Trophoblast cell (in vitro differentiated cells and primary cell): ENCODE measurements around the gene ZMYM1.

Source experiments
- DNase-seq, 2 donors: peaks; one replicate each; pipeline ENCODE4 v3.0.0-alpha.2; 2016
- H2AFZ ChIP-seq: 2 replicates; pipeline ENCODE4 v1.6.1; 2013; ENCODE audit warnings: low read length, moderate library complexity, mild to moderate bottlenecking; ENCODE audit not compliant: insufficient read depth, poor library complexity
- H2AK5ac ChIP-seq: 2 replicates; pipeline ENCODE4 v1.6.1; 2013; ENCODE audit warnings: mild to moderate bottlenecking, low read length
- H2BK120ac ChIP-seq: 2 replicates; pipeline ENCODE4 v1.6.1; 2013; ENCODE audit warnings: low read length, mild to moderate bottlenecking, moderate library complexity; ENCODE audit not compliant: insufficient read depth, poor library complexity
- H2BK12ac ChIP-seq: 2 replicates; pipeline ENCODE4 v1.6.1; 2013; ENCODE audit warnings: mild to moderate bottlenecking, low read length, moderate library complexity
- H2BK5ac ChIP-seq: 2 replicates; pipeline ENCODE4 v1.6.1; 2013; ENCODE audit warnings: low read length, low read depth, moderate library complexity, mild to moderate bottlenecking; ENCODE audit not compliant: poor library complexity
- H3K14ac ChIP-seq: 2 replicates; pipeline ENCODE4 v1.6.1; 2013; ENCODE audit warnings: mild to moderate bottlenecking, low read length
- H3K18ac ChIP-seq: 2 replicates; pipeline ENCODE4 v1.6.1; 2013; ENCODE audit warnings: mild to moderate bottlenecking, low read length
- H3K23ac ChIP-seq: 2 replicates; pipeline ENCODE4 v1.6.1; 2013; ENCODE audit warnings: low read length
- H3K27ac ChIP-seq: 2 replicates; pipeline ENCODE4 v1.5.1; 2013; ENCODE audit warnings: low read depth, mild to moderate bottlenecking, inconsistent platforms, low read length, moderate library complexity
- H3K27me3 ChIP-seq: 2 replicates; pipeline ENCODE4 v1.6.1; 2013; ENCODE audit warnings: inconsistent platforms, mild to moderate bottlenecking, low read length, moderate library complexity; ENCODE audit not compliant: insufficient read depth
- H3K36me3 ChIP-seq, 2 experiments: 1 replicate in 1 of 2; 2 replicates in 1 of 2; pipeline ENCODE4 v1.6.1; 2013; ENCODE audit warnings: low read length in 2 of 2, mild to moderate bottlenecking in 2 of 2, moderate library complexity in 1 of 2; ENCODE audit not compliant: insufficient read depth in 2 of 2, control insufficient read depth in 1 of 2
- H3K4ac ChIP-seq: 2 replicates; pipeline ENCODE4 v1.6.1; 2013; ENCODE audit warnings: low read depth, mild to moderate bottlenecking, low read length, moderate library complexity
- H3K4me1 ChIP-seq, 2 experiments: 1 replicate in 1 of 2; 2 replicates in 1 of 2; pipeline ENCODE4 v1.6.1; 2013; ENCODE audit warnings: low read length in 2 of 2, mild to moderate bottlenecking in 2 of 2, moderate library complexity in 1 of 2; ENCODE audit not compliant: insufficient read depth in 2 of 2, control insufficient read depth in 1 of 2
- H3K4me2 ChIP-seq: 2 replicates; pipeline ENCODE4 v1.6.1; 2013; ENCODE audit warnings: inconsistent platforms, mild to moderate bottlenecking, low read length, moderate library complexity
- H3K4me3 ChIP-seq: 2 replicates; pipeline ENCODE4 v1.5.1; 2013; ENCODE audit warnings: mild to moderate bottlenecking, low read depth, low read length, inconsistent platforms
- H3K79me1 ChIP-seq: one replicate; pipeline ENCODE4 v1.6.1; 2013; ENCODE audit warnings: low read length
- H3K79me2 ChIP-seq: 2 replicates; pipeline ENCODE4 v1.6.1; 2013; ENCODE audit warnings: low read length, mild to moderate bottlenecking; ENCODE audit not compliant: control insufficient read depth, insufficient read depth, poor library complexity
- H3K9ac ChIP-seq: 2 replicates; pipeline ENCODE4 v1.6.1; 2013; ENCODE audit warnings: mild to moderate bottlenecking, low read length
- H3K9me3 ChIP-seq: 2 replicates; pipeline ENCODE4 v1.6.1; 2013; ENCODE audit warnings: low read depth, mild to moderate bottlenecking, control low read depth, inconsistent platforms, low read length; ENCODE audit not compliant: insufficient read depth
- H4K12ac ChIP-seq: 2 replicates; pipeline ENCODE4 v1.6.1; 2013; ENCODE audit warnings: low read depth, mild to moderate bottlenecking, low read length, moderate library complexity
- H4K8ac ChIP-seq: 2 replicates; pipeline ENCODE4 v1.6.1; 2013; ENCODE audit warnings: low read depth, mild to moderate bottlenecking, low read length, moderate library complexity
- H4K91ac ChIP-seq: one replicate; pipeline ENCODE4 v1.6.1; 2013; ENCODE audit warnings: low read depth, mild to moderate bottlenecking, low read length, moderate library complexity
- WGBS: extraction: QIAGEN DNeasy Blood & Tissue Kit; methylation state at CpG from one replicate; pipeline ENCODE4 v1.1.7; 2013; ENCODE audit warnings: missing lambda C conversion rate; ENCODE audit not compliant: insufficient read length, insufficient coverage; ENCODE audit errors: extremely low coverage; 5-methylcytosine and 5-hydroxymethylcytosine counted together

The ZMYM1 gene

DNA sequence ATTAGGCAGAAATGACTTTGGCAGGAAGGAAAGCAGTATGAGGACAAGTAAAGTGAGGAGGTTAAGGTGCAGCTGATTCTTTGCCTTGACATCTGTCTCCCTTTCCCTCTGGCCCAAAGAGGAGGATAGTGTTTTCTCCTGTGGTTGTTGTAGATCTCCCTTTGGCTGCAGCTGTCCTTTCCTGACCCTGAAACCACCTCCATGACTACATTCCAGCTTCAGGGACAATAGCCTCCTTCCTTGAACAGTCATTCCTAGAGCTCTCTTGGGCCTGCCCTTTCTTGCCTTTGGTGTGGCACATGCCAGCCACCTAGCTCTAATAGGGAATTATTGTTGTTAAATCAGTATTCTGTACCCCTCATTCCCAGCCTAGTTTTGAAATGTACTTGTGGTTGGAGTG, 6.2 kb downstream of the ZMYM1 start:
- Histone ChIP-seq H3K9me3 (no peaks in the 10 kb centered on the region), H3K4me1 (peaks cover under 1% of the 10 kb centered on the region in 2 experiments), H3K27ac (no peak overlapping the region), H2BK12ac (no peak overlapping the region), H3K27me3 (no peaks in the 10 kb centered on the region), H2AFZ (no peak overlapping the region), H3K79me2 (peaks cover 3% of the 10 kb centered on the region), H4K12ac (no peak overlapping the region), H3K79me1 (no peaks in the 10 kb centered on the region), H4K91ac (no peak overlapping the region), H3K4me3 (no peak overlapping the region), H2BK120ac (no peak overlapping the region), H3K4me2 (no peak overlapping the region), H3K36me3 (peaks cover 0 to 3% of the 10 kb centered on the region in 2 experiments), H2AK5ac (no peak overlapping the region), H2BK5ac (no peak overlapping the region), H3K4ac (no peak overlapping the region), H3K18ac (no peak overlapping the region), H3K14ac (no peak overlapping the region), H3K9ac (no peak overlapping the region), H3K23ac (no peak overlapping the region), H4K8ac (no peak overlapping the region)
- no peak for DNase-seq

DNA sequence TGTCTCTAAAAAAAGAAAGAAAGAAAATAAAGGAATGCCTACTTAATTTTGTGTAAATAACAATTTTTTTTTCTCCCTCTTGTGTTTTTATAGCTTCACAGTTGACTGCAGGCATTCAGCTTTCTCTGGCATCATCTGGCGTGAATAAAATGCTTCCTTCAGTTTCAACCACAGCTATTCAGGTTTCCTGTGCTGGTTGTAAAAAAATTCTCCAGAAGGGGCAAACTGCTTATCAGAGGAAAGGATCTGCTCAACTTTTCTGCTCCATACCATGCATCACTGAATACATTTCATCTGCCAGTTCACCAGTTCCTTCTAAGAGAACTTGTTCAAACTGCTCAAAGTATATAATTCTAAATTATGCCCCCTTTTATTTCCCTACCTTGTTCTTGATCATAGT, 18.0 kb downstream of the ZMYM1 start:
- Histone ChIP-seq H2AK5ac (no peak overlapping the region), H2AFZ (no peak overlapping the region), H3K4me1 (no peaks in the 10 kb centered on the region), H3K79me2 (no peaks in the 10 kb centered on the region), H3K4me3 (no peak overlapping the region), H3K27ac (no peak overlapping the region), H3K79me1 (no peaks in the 10 kb centered on the region), H3K36me3 (peaks cover 32 to 35% of the 10 kb centered on the region in 2 experiments), H3K23ac (no peak overlapping the region), H2BK5ac (no peak overlapping the region), H3K27me3 (no peaks in the 10 kb centered on the region), H3K14ac (no peak overlapping the region), H3K18ac (no peak overlapping the region), H3K4me2 (no peak overlapping the region), H2BK12ac (no peak overlapping the region), H4K91ac (no peak overlapping the region), H4K8ac (no peak overlapping the region), H3K4ac (no peak overlapping the region), H3K9me3 (peaks cover 2% of the 10 kb centered on the region), H3K9ac (no peak overlapping the region), H2BK120ac (no peak overlapping the region), H4K12ac (no peak overlapping the region)
- DNase-seq: no peak
- WGBS: no CpG with 5 or more reads among the region's 1 CpG

DNA sequence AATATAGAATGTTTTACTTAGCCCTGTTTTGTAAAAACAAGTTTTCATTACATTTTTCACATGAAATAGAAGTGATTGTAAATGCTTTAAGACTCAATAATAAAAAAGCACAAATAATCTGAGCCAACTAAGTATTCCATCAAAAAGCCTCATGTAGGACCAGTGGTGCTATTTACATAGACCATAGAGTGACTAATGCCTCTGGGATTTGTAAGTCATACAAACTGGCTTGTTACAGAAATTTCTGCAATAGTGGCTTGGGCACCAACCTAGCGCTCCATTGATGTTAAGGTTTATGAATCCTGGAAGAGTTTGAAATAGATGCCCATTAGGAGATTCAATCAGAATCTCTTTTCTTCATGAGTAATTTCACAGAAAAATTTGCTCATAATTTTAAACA, 31.9 kb downstream of the ZMYM1 start:
- H2AK5ac ChIP-seq: no peak overlapping the region
- H3K9me3 ChIP-seq: no peaks in the 10 kb centered on the region
- no peak overlapping the region for H3K9ac ChIP-seq
- H2BK120ac ChIP-seq: no peak overlapping the region
- H3K79me1 ChIP-seq: no peaks in the 10 kb centered on the region
- no peaks in the 10 kb centered on the region for H3K79me2 ChIP-seq
- no peak overlapping the region for H3K4me3 ChIP-seq
- H2BK5ac ChIP-seq: no peak overlapping the region
- no peak overlapping the region for H3K27ac ChIP-seq
- DNase-seq: peak in 1 of 2 donors; percentile 36
- H3K14ac ChIP-seq: no peak overlapping the region
- no peak overlapping the region for H2AFZ ChIP-seq
- H4K91ac ChIP-seq: no peak overlapping the region
- no peaks in the 10 kb centered on the region for H3K27me3 ChIP-seq
- H3K18ac ChIP-seq: no peak overlapping the region
- no peak overlapping the region for H4K8ac ChIP-seq
- H2BK12ac ChIP-seq: no peak overlapping the region
- H3K36me3 ChIP-seq: peaks cover 3 to 5% of the 10 kb centered on the region in 2 experiments
- no peak overlapping the region for H3K4ac ChIP-seq
- no CpG with 5 or more reads among the region's 1 CpG for WGBS
- no peak overlapping the region for H3K23ac ChIP-seq
- no peak overlapping the region for H3K4me2 ChIP-seq
- no peaks in the 10 kb centered on the region for H3K4me1 ChIP-seq
- no peak overlapping the region for H4K12ac ChIP-seq

DNA sequence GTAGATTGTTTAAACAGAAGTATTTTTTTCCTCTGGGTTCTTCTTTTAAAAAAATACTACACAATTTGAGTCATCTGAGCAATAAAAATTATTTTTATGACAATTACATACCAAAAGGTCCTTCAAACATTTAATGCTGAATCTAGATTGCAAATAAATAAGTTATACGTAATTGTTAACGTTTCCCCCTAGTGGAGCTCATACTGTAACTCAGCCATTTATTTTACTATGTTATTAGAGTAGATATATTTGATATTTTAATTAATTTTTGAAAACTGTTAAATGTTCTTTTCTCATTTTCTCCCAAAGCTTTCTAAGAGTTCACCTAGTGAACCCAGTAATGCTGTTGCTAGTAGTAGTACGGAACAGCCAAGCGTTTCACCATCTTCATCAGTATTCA, 33.5 kb downstream of the ZMYM1 start:
- peaks cover 1 to 3% of the 10 kb centered on the region in 2 experiments for H3K36me3 ChIP-seq
- no peak overlapping the region for H2BK5ac ChIP-seq
- no peak overlapping the region for H2BK120ac ChIP-seq
- DNase-seq: no peak
- H4K12ac ChIP-seq: no peak overlapping the region
- H2AFZ ChIP-seq: no peak overlapping the region
- H3K14ac ChIP-seq: no peak overlapping the region
- no peak overlapping the region for H3K27ac ChIP-seq
- no peaks in the 10 kb centered on the region for H3K4me1 ChIP-seq
- H3K79me2 ChIP-seq: no peaks in the 10 kb centered on the region
- no peaks in the 10 kb centered on the region for H3K9me3 ChIP-seq
- H2BK12ac ChIP-seq: no peak overlapping the region
- H3K23ac ChIP-seq: no peak overlapping the region
- H4K8ac ChIP-seq: no peak overlapping the region
- no peak overlapping the region for H3K9ac ChIP-seq
- H3K79me1 ChIP-seq: no peaks in the 10 kb centered on the region
- no peaks in the 10 kb centered on the region for H3K27me3 ChIP-seq
- no peak overlapping the region for H3K4me3 ChIP-seq
- no peak overlapping the region for H3K4me2 ChIP-seq
- no peak overlapping the region for H3K4ac ChIP-seq
- no CpG with 5 or more reads among the region's 4 CpGs for WGBS
- H4K91ac ChIP-seq: no peak overlapping the region
- H2AK5ac ChIP-seq: no peak overlapping the region
- H3K18ac ChIP-seq: no peak overlapping the region
